DLD1 (cell line): ENCODE results near the gene CTSE.

Experiments
- in situ Hi-C: cut with HindIII; loops from 2 replicates; pipeline ENCODE4 v1.10.0; 2017; ENCODE audit warnings: low sequenced_read_pairs

Gene CTSE

DNA sequence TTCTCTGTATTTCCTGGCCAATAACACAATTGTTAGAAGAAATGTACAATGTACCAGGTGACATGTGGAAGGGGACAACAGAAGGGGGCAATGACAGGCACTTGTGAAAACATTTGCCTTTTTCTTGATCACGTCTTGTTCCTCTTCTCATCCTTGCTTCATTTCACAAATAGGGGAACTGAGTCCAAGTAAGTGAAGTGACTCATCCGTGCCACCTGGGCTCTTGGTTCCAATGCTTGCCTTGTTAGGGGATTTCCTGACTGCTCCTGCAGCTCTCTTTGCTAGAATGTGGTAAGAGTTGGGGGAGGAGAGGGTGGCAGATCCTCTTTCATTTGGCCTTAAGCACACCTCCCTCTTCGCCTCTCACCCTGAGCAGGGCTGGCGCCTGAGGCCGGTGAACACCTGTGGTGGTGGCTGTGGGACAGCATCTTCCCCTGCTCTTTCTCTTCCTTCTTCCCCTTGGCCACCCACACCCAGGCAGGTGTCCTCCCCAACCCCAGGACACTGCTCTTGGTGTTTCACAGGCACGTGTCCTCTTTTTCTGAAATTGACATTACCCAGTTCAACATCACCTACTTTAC lies 27.1 kb upstream of the CTSE start:
- in situ Hi-C loops: no loop called here

- in situ Hi-C loops: no loop called here
These were observed 26.4 kb upstream of the CTSE start for GRCh38 chr1:206049919-206050600.

GRCh38 chr1:206049293-206049692 lies 25.6 kb upstream of the CTSE start:
- in situ Hi-C loops: no loop called here

- in situ Hi-C loops: no loop called here
These were observed 24.9 kb upstream of the CTSE start for GRCh38 chr1:206048582-206048981.

- in situ Hi-C loops: no loop called here
These were observed 23.6 kb upstream of the CTSE start for GRCh38 chr1:206047271-206047670.

DNA sequence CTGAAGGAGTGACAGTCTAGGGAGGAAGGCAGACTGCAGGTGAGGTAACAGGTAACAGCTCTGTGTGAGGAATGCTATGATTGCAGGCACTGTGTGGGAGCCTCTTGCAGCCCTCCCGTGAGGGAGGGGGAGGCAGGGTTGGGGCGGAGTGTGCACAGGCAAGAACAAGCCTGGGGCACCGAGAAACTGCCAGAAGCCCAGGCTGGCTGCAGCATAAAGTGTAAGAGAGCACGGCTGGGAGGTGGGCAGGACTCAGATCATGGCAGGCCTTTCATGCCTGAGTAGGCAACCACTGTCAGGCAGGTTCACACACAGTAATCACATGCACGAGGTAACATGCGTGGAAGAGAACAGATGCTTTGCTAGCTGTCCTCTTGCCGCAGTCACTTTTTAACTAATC lies 17.9 kb upstream of the CTSE start:
- in situ Hi-C loops: no loop called here

GRCh38 chr1:206040328-206040727 lies 16.6 kb upstream of the CTSE start:
- in situ Hi-C loops: no loop called here

GRCh38 chr1:206039046-206039973 lies 15.6 kb upstream of the CTSE start:
- in situ Hi-C loops: no loop called here

DNA sequence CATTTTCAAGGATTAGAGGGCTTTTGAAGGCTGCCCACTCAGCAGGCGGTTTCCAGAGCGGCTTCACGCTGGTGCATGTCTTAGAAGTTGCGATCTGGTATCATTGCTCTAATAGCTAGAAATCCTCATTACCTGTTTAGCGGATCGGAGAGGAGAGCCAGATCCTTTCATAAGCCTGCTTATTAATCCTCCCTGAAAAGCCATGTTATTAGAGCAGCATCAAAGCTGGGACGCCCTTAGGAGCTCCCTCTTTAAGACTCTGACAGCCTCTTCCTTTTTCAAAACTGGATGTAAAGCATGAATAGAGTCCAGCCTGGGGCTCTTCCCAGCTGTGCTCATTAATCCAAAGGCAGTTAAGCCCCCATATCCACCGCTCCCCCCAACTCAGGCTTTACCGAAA lies 13.9 kb upstream of the CTSE start:
- in situ Hi-C loops: no loop called here

- in situ Hi-C loops: no loop called here
These were observed 13.2 kb upstream of the CTSE start for GRCh38 chr1:206036663-206037455.

DNA sequence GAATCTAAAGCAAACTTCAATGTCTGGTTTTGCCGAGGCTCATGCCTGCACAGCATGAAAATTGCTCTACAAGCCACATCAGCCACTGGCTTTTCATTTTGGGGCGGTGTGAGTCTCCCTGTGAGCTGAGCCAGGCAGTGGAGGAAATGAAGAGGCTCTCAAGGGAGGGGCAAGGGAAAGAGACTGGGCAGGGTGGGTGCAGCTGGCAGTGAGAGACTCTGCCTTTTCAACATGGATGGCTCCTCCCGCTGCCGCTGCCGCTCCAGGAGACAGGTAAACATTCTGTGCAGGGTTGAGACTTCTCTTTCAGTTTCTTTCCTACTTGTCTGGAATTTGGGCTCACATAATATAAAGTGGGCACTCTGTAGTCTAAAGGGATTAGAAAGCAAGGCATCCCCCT lies 11.3 kb upstream of the CTSE start:
- in situ Hi-C loops: no loop called here

DNA sequence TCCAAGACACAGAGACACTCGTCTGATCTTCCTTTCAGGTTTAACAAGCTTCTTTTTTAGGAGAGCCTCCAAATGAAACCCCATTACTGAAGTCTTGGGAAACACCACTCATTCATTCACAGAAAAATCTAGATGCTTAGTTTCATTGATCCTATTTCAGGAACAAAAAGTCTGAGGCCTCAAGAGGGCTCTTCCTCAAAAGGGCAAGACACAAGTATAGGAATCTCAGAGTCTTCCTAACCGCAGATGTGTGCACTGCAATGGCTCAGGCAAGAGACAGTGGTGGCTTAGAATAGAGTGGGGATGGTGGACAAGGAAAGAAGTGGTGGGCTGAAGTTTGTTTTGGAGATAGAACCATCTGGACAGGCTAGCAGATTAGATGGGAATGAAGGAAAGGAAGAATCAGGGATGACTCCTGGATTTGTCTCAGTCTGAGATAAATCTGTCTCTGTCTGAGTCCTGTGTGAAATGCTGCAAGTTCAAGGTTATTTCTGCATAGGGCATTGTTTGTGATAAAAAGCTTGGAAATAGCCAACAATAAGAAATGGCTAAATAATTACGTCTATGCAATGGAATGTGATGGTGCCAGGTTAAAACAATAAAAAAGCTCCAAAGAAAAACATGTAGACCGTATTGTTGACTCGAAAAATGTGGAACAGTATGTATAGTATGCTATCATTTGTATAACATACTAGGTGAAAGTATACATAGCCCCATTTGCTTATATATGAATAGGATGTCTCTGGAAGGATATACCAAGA lies 8.9 kb upstream of the CTSE start:
- in situ Hi-C loops: loop anchor here (5.0 kb wide), 1 partner anchor 80 kb away; no protein-coding TSS in a partner anchor

- in situ Hi-C loops: loop anchor here (5.0 kb wide), 1 partner anchor 82 kb away; no protein-coding TSS in a partner anchor
These were observed 7.0 kb upstream of the CTSE start for GRCh38 chr1:206030714-206031113.

- in situ Hi-C loops: loop anchor here (5.0 kb wide), 1 partner anchor 82 kb away; no protein-coding TSS in a partner anchor
These were observed 6.5 kb upstream of the CTSE start for GRCh38 chr1:206030191-206030590.

GRCh38 chr1:206029484-206029883 lies 5.8 kb upstream of the CTSE start:
- in situ Hi-C loops: no loop called here

DNA sequence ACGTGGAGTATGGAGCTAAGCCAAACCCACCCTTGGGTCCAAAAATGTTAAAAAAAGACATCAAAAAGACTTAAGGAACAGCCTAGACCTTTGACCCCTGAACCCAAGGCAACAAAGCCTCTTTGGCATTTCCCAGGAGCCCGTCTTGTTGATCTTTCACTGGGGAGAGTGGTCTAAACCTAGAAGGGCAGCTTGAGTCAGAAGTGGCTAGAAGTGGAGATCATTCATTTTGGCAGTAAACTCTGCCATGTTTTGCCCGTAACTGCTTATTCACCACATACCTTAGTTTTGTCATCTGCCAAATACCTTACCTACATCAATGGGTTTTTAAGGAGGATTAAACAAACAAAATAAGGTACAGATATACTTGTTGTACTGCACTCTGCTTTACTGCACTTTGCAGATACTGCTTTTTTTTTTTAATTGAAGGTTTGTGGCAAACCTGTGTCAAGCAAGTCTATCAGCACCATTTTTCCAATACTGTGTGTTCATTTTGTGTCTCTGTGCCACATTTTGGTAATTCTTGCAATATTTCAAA lies 1.7 kb upstream of the CTSE start:
- in situ Hi-C loops: no loop called here

GRCh38 chr1:206022766-206023165 lies 929 bp downstream of the CTSE start:
- in situ Hi-C loops: no loop called here

GRCh38 chr1:206021626-206022365 lies 1.9 kb downstream of the CTSE start:
- in situ Hi-C loops: no loop called here

DNA sequence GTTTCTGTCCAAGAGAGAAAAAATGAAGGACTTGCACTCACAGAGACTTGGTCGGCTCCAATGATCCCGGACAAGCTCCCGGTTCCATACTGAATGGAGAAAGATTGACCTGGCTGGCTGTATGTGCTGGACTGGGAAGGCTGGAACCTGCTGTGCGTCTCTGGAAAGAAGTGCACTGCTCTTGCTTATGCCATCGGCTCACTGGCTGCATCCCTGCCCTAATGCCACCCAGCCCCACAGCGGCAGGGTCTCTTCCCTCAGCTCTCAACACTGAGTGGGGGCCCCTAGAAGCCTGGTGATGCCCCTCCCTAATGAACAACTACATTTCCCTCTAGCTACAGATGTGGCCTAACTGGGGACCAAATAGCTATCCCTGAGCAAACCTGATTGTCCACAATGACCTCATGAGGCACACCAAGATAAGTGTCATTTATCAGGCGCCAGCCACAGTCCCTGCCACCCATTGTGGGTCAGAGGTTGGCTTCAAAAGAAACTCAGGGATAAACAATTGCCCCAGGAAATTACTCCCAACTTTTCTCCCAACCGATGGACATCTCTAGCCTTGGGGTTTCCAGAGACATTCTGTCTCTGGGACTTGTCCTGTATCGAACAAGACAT lies 2.6 kb downstream of the CTSE start:
- in situ Hi-C loops: no loop called here
